SK-N-SH (cell line): ENCODE measurements around the gene GTPBP3. TPM values are rescaled to one million over a fixed set of nuclear protein-coding genes. Genes with fewer than 3 reads are reported as not detected.

Source experiments
- CTCF ChIA-PET: fragments of 300-600, 350-600 bp; formaldehyde crosslinking; extraction: SDS; loops from one replicate; lab custom pipeline; 2021; lab: Yijun Ruan, JAX
- POLR2A ChIA-PET: fragments of 350-600 bp; sonication (Branson Sonifier 250); formaldehyde crosslinking; extraction: SDS; loops from one replicate; lab custom pipeline; 2020; ENCODE audit warnings: antibody characterized with exemption, inconsistent platforms; lab: Yijun Ruan, JAX
- DNase-seq: peaks from one replicate; pipeline ENCODE4 v3.0.0; 2012
- H2AFZ ChIP-seq: fragments of 200-600 bp; sonication (generic); 2 replicates; pipeline ENCODE4 v1.8.1; 2016; ENCODE audit warnings: antibody characterized with exemption, mild to moderate bottlenecking, low read depth
- H3F3A ChIP-seq: fragments of 200-600 bp; sonication (generic); replicated peaks from 2 replicates; pipeline ENCODE3; 2016; ENCODE audit warnings: antibody characterized with exemption, mild to moderate bottlenecking; ENCODE audit not compliant: insufficient read depth
- H3K27ac ChIP-seq, 2 experiments: fragments of 200-500 bp in 1 of 2; fragments of 200-600 bp in 1 of 2; sonication (Bioruptor generic) in 1 of 2; sonication (generic), shearing (Covaris generic) in 1 of 2; 2 replicates each; pipeline versions ENCODE4 v1.5.1 to v1.6.1; 2014 to 2016; ENCODE audit warnings: low read depth in 2 of 2, inconsistent platforms in 1 of 2, low read length in 1 of 2, mild to moderate bottlenecking in 1 of 2, mixed read lengths in 1 of 2
- H3K27me3 ChIP-seq: fragments of 200-600 bp; sonication (generic), shearing (Covaris generic); 2 replicates; pipeline ENCODE4 v1.6.1; 2016; ENCODE audit warnings: mixed run types; ENCODE audit not compliant: insufficient read depth
- H3K36me3 ChIP-seq, 2 experiments: fragments of 200-500 bp in 1 of 2; fragments of 200-600 bp in 1 of 2; sonication (Bioruptor generic) in 1 of 2; sonication (generic) in 1 of 2; replicated peaks in 1 of 2; 2 replicates each; pipeline versions ENCODE3 to v1.5.1; 2014 to 2016; ENCODE audit warnings: low read length in 1 of 2, mild to moderate bottlenecking in 1 of 2; ENCODE audit not compliant: insufficient read depth in 2 of 2, control insufficient read depth in 1 of 2
- H3K4me1 ChIP-seq, 2 experiments: fragments of 200-500 bp in 1 of 2; fragments of 200-600 bp in 1 of 2; sonication (Bioruptor generic) in 1 of 2; sonication (generic), shearing (Covaris generic) in 1 of 2; 2 replicates each; pipeline versions ENCODE4 v1.5.1 to v1.6.1; 2014 to 2016; ENCODE audit warnings: low read depth in 1 of 2, low read length in 1 of 2, mixed run types in 1 of 2; ENCODE audit not compliant: insufficient read depth in 2 of 2, control insufficient read depth in 1 of 2
- H3K4me2 ChIP-seq: fragments of 200-600 bp; sonication (generic), shearing (Covaris generic); 2 replicates; pipeline ENCODE4 v1.6.1; 2017; ENCODE audit warnings: mixed run types
- H3K4me3 ChIP-seq, 2 experiments: fragments of 200-500 bp in 1 of 2; fragments of 200-600 bp in 1 of 2; sonication (Bioruptor generic) in 1 of 2; sonication (generic), shearing (Covaris generic) in 1 of 2; 2 replicates each; pipeline versions ENCODE4 v1.5.1 to v1.8.1; 2014 to 2016; ENCODE audit warnings: low read depth in 2 of 2, inconsistent platforms in 1 of 2, low read length in 1 of 2, mild to moderate bottlenecking in 1 of 2, mixed read lengths in 1 of 2, moderate library complexity in 1 of 2
- H3K79me2 ChIP-seq: fragments of 200-600 bp; sonication (generic); 2 replicates; pipeline ENCODE4 v1.8.1; 2017; ENCODE audit warnings: mild to moderate bottlenecking; ENCODE audit not compliant: insufficient read depth
- H3K9ac ChIP-seq: fragments of 200-600 bp; sonication (generic); 2 replicates; pipeline ENCODE4 v1.6.1; 2017; ENCODE audit warnings: mixed run types
- H3K9me2 ChIP-seq: fragments of 200-600 bp; sonication (generic); 2 replicates; pipeline ENCODE4 v1.6.1; 2017; ENCODE audit warnings: mixed run types
- H3K9me3 ChIP-seq: fragments of 200-600 bp; sonication (generic); 2 replicates; pipeline ENCODE4 v1.6.1; 2017; ENCODE audit warnings: mixed run types, mild to moderate bottlenecking, moderate library complexity
- H4K20me1 ChIP-seq: fragments of 200-600 bp; sonication (generic); 2 replicates; pipeline ENCODE4 v1.6.1; 2017; ENCODE audit warnings: mild to moderate bottlenecking, mixed run types; ENCODE audit not compliant: insufficient read depth
- ELF1 ChIP-seq: IDR thresholded peaks from 2 replicates; pipeline ENCODE4 v1.4.0; 2012
- EP300 ChIP-seq, 2 experiments: IDR thresholded peaks; 2 replicates each; pipeline versions ENCODE4 v1.4.0 to v1.6.1; 2012; ENCODE audit warnings: borderline replicate concordance in 1 of 2, low read depth in 1 of 2, low read length in 1 of 2
- FOSL2 ChIP-seq: IDR thresholded peaks from 2 replicates; pipeline ENCODE4 v1.4.0; 2012; ENCODE audit warnings: low read depth, mild to moderate bottlenecking, moderate library complexity, borderline replicate concordance
- FOXM1 ChIP-seq: IDR thresholded peaks from 2 replicates; pipeline ENCODE4 v1.4.0; 2012; ENCODE audit warnings: low read depth, mild to moderate bottlenecking
- GABPA ChIP-seq: IDR thresholded peaks from 2 replicates; pipeline ENCODE4 v1.4.0; 2012; ENCODE audit warnings: low read depth, mild to moderate bottlenecking
- JUND ChIP-seq: IDR thresholded peaks from 2 replicates; pipeline ENCODE4 v1.4.0; 2012
- MEF2A ChIP-seq: IDR thresholded peaks from 2 replicates; pipeline ENCODE4 v1.4.0; 2012; ENCODE audit warnings: low read depth, borderline replicate concordance
- TAF1 ChIP-seq: IDR thresholded peaks from 2 replicates; pipeline ENCODE4 v1.6.1; 2012; ENCODE audit warnings: low read depth, mild to moderate bottlenecking, low read length, moderate library complexity, borderline replicate concordance
- WGBS: methylation state at CpG from one replicate; pipeline ENCODE4 v1.1.6; 2017; ENCODE audit warnings: low lambda C conversion rate; 5-methylcytosine and 5-hydroxymethylcytosine counted together
- polyA plus RNA-seq, 3 experiments: library from polyadenylated mRNA; depleted of rRNA; stranded (reverse); fragments of >200 nt; gene quantifications; 2 replicates each; pipeline ENCODE4 v1.2.3, GENCODE V29; 2012
- TF ChIP-seq, protein P1 (sequence below): IDR thresholded peaks from 2 replicates; pipeline ENCODE4 v1.4.0; 2012; ENCODE audit warnings: low read depth, borderline replicate concordance
- TF ChIP-seq, protein P2 (sequence below): fragments of 150-350 bp; IDR thresholded peaks from 2 replicates; pipeline ENCODE4 v1.6.1; 2016; ENCODE audit warnings: mild to moderate bottlenecking, low read depth, low read length

The GTPBP3 gene
- polyA plus RNA-seq, 1 of the 3 experiments (the other 2 are of a cell fraction), result 21.6 TPM

GRCh38 chr19:17318966-17319365 is 18.4 kb upstream of the GTPBP3 start:
- POLR2A ChIA-PET, result no interaction called here
- no peaks in the 10 kb centered on the region for H4K20me1 ChIP-seq
- H3K79me2 ChIP-seq, result peaks cover 5% of the 10 kb centered on the region; the same call in 1 of the 2 replicates
- no peak overlapping the region for H2AFZ ChIP-seq
- no peak overlapping the region for H3K4me3 ChIP-seq
- no peaks in the 10 kb centered on the region for H3K27me3 ChIP-seq
- H3K9ac ChIP-seq, result no peak overlapping the region
- DNase-seq, result no peak
- H3K36me3 ChIP-seq, result peaks cover 14 to 49% of the 10 kb centered on the region in 2 experiments
- WGBS, result 90% methylated on average over 6 of the region's 6 CpGs
- no peak for TF ChIP-seq EP300 (IDR thresholded peaks at IDR 0.05; ENCODE audit: borderline replicate concordance in 1 of 2, low read depth in 1 of 2, low read length in 1 of 2)
- TF ChIP-seq ELF1, result no peak
- no peak for TF ChIP-seq JUND
- no peak for TF ChIP-seq MEF2A
- TF ChIP-seq, protein P1, sequence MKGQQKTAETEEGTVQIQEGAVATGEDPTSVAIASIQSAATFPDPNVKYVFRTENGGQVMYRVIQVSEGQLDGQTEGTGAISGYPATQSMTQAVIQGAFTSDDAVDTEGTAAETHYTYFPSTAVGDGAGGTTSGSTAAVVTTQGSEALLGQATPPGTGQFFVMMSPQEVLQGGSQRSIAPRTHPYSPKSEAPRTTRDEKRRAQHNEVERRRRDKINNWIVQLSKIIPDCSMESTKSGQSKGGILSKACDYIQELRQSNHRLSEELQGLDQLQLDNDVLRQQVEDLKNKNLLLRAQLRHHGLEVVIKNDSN, result no peak
- TF ChIP-seq, protein P2, sequence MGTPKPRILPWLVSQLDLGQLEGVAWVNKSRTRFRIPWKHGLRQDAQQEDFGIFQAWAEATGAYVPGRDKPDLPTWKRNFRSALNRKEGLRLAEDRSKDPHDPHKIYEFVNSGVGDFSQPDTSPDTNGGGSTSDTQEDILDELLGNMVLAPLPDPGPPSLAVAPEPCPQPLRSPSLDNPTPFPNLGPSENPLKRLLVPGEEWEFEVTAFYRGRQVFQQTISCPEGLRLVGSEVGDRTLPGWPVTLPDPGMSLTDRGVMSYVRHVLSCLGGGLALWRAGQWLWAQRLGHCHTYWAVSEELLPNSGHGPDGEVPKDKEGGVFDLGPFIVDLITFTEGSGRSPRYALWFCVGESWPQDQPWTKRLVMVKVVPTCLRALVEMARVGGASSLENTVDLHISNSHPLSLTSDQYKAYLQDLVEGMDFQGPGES, result no peak
- H3K27ac ChIP-seq, result no peak overlapping the region
- H3K4me2 ChIP-seq, result no peak overlapping the region
- H3K9me3 ChIP-seq, result no peaks in the 10 kb centered on the region
- H3F3A ChIP-seq, result peaks cover 7% of the 10 kb centered on the region
- no peaks in the 10 kb centered on the region for H3K4me1 ChIP-seq
- CTCF ChIA-PET, result no interaction called here
- H3K9me2 ChIP-seq, result no peaks in the 10 kb centered on the region

DNA sequence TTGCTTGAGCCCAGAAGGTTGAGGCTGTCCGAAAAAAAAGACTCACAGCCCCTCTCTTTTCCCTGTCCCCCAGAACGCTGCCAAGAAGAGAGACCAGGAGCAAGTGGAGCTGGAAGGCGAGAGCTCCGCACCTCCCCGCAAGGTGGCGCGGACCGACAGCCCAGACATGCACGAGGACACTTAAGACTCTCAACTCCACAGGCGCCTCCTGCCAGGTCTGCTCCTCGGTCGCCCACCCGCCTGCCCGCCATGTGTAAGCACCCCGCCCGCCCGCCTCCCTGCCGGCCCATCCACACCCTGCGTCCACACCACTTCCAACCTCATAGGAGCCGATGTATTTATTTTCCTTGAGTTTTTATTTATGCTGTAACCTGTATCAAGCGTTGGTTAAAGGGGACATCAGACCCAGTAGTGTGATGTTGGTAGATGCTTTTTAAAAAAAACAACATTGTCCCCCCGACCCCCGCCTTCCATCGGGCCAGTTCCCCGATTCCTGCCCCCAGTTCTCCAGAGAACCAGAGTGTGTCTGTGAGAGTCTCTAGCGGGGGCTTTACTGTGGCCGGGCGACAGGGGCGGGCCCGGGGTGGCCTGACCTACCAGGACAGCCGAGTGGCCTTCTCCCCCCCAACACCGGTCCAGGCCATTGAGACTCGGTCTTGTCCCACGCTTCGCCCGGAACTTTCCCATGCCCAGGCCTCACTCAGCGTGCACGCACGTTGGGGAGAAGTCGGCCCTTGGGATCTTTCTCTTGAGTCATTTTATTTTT is 17.7 kb upstream of the GTPBP3 start:
- Histone ChIP-seq H3K9me3 (no peaks in the 10 kb centered on the region), H3K36me3 (peaks cover 7 to 46% of the 10 kb centered on the region in 2 experiments), H3F3A (peaks cover 7% of the 10 kb centered on the region), H3K4me2 (no peak overlapping the region), H2AFZ (no peak overlapping the region), H3K27me3 (no peaks in the 10 kb centered on the region), H3K27ac (no peak overlapping the region), H4K20me1 (no peaks in the 10 kb centered on the region), H3K4me1 (no peaks in the 10 kb centered on the region), H3K9ac (no peak overlapping the region), H3K79me2 (no peaks in the 10 kb centered on the region; the same call in 1 of the 2 replicates), H3K9me2 (no peaks in the 10 kb centered on the region), H3K4me3 (no peak overlapping the region)
- POLR2A ChIA-PET, result no interaction called here
- WGBS, result 95% methylated on average over 25 of the region's 40 CpGs
- no peak for DNase-seq
- CTCF ChIA-PET, result no interaction called here
- no peak for TF ChIP-seq TAF1
- TF ChIP-seq GABPA, result no peak
- no peak for TF ChIP-seq FOSL2
- no peak for TF ChIP-seq FOXM1
